Astrocyte (in vitro differentiated cells and primary cell): ENCODE data around the gene PET100.
"Not testable (repeated sequence)": the region's sequence is repeated elsewhere in the genome, so short reads cannot be mapped to it uniquely, and the experiment has no call there.

Experiments used
- EZH2 ChIP-seq: IDR thresholded peaks from 2 replicates; pipeline ENCODE4 v1.6.1; 2012; ENCODE audit warnings: mild to moderate bottlenecking, low read length, inconsistent platforms; ENCODE audit not compliant: insufficient read depth
- TF ChIP-seq, protein P1 (sequence below): IDR thresholded peaks from 2 replicates; pipeline ENCODE4 v1.5.1; 2011; ENCODE audit warnings: low read depth, mild to moderate bottlenecking, inconsistent platforms, low read length, moderate library complexity; ENCODE audit not compliant: insufficient read depth

GRCh38 chr19:7643629-7644549 is 14.3 kb downstream of the PET100 start:
- TF ChIP-seq, protein P1, sequence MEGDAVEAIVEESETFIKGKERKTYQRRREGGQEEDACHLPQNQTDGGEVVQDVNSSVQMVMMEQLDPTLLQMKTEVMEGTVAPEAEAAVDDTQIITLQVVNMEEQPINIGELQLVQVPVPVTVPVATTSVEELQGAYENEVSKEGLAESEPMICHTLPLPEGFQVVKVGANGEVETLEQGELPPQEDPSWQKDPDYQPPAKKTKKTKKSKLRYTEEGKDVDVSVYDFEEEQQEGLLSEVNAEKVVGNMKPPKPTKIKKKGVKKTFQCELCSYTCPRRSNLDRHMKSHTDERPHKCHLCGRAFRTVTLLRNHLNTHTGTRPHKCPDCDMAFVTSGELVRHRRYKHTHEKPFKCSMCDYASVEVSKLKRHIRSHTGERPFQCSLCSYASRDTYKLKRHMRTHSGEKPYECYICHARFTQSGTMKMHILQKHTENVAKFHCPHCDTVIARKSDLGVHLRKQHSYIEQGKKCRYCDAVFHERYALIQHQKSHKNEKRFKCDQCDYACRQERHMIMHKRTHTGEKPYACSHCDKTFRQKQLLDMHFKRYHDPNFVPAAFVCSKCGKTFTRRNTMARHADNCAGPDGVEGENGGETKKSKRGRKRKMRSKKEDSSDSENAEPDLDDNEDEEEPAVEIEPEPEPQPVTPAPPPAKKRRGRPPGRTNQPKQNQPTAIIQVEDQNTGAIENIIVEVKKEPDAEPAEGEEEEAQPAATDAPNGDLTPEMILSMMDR, result not testable (repeated sequence)
- TF ChIP-seq EZH2, result not testable (repeated sequence)
